Right renal pelvis (tissue), 4 donors: ENCODE measurements around the gene IQGAP3. TPM values are rescaled to one million over a fixed set of nuclear protein-coding genes. Genes with fewer than 3 reads are reported as not detected.

Experiments used
- DNase-seq, 4 donors: peaks; one replicate each; pipeline ENCODE4 v3.0.0-alpha.2; 2013; ENCODE audit warnings: low read depth in 4 of 4, low spot score in 3 of 4, missing footprints in 1 of 4
- polyA plus RNA-seq, 4 donors: library from polyadenylated mRNA; unstranded; fragments of 120-200 nt; gene quantifications; one replicate each; pipeline ENCODE4 v1.2.1, GENCODE V29; 2013; ENCODE audit not compliant: insufficient read length in 4 of 4

The IQGAP3 gene
- polyA plus RNA-seq, 4 donors = 11.2 to 13.2 (median 12.3) TPM

DNA sequence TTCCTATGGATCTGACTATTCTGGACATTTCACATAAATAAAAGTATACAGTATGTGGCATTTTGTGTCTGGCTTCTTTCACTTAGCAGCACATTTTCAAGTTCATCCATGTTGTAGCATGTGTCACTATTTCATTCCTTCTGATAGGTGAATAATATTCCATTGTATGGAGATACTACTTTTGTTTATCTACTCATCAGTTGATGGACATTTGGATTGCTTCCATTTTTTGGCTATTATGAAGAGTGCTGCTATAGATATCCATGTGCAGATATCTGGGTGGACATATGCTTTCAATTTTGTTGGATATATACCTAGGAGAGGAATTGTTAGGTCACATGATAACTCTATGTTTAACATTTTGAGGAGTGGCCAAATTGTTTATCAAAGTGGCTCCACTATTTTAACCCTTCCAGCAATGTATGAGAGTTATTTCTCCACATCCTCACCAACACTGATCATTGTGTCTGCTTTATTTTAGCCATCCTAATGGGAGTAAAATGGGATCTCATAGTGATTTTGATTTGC is 49.9 kb downstream of the IQGAP3 start:
- DNase-seq = no peak

DNA sequence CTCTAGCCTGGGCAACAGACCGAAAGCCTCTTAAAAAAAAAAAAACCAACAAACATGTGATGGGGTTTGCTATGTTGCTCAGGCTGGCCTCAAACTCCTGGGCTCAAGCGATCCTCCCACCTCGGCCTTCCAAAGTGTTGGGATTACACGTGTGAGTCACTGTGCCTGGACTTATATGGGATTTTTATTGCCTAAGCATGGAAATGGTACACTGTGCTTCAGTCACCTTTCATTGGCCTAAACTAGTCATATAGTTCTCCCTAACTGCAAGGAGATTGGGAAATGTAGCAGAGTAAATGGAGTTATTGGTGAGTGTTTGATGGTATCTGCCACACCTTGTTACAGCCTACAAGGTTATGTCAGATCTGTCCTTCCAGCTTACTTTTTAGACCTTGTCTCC is 54.6 kb downstream of the IQGAP3 start:
- no peak for DNase-seq

DNA sequence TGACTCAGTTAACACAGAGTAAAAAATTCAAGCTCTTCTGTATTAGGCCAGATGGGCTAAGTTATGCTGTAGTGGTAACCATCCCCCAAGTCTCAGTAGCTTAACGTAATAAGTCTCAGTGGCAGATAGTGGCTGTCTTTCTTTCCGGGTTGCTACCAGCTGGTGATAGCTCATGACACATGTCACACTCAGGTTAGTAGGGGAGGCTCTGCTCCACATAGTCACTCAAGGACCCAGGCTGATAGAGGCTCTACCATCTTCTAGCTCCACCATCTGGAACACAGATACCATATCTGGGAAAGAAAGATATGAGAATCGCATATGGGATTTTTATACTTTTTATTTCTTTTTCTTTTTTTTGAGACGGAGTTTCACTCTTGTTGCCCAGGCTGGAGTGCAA is 55.5 kb downstream of the IQGAP3 start:
- DNase-seq = no peak

DNA sequence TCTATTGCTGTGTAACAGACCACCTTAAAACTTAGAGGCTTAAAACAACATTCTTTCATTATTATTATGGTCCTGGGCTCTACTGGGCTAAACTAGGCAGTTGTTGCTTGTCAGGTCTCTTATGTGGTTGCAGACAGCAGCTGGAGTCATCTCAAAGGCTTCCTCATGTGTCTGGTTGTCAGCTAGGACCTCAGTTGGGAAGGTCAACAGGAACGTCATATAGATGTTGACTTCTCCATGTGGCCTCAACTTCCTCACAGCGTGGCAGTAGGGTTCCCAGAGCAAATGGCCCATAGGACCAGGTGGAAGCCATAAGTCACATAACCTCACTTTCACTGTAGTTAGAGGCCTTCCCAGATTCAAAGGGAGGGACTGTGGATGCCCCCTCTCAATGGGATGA is 56.4 kb downstream of the IQGAP3 start:
- no peak for DNase-seq

DNA sequence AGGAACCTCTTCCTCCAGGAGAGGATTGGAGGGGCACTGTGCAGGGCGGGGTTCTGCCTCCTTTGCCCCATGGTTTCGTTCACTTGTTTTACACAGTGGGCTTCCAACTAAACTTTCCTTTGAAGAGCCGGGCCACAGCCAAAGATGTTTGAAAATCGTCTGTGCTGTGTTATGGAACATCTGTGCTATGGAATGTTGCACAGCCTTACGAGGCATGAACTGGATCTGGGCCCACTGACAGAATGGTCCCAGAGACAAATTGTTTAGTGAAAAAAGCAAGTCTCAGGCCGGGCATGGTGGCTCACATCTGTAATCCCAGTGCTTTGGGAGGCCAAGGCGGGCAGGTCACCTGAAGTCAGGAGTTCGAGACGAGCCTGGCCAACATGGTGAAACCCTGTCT is 59.2 kb downstream of the IQGAP3 start:
- DNase-seq = no peak

DNA sequence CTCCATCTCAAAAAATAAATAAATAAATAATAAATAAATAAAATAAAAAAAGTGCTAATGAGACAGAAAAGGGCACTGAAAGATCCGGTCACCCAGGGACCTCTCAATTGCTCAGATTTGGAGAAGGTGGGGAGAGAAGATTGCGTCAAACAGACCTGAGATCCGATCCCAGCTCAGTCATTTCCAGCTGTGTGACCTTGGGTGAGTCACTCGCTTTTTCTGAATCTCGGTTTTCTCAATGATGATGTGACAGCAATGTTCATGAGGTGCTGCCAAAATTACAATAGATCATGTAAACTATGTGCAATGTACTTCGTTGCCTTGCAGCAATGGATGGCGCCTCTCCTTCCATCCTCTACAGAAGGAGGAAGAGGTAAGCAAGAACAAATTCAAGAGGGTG is 60.7 kb downstream of the IQGAP3 start:
- DNase-seq = no peak

DNA sequence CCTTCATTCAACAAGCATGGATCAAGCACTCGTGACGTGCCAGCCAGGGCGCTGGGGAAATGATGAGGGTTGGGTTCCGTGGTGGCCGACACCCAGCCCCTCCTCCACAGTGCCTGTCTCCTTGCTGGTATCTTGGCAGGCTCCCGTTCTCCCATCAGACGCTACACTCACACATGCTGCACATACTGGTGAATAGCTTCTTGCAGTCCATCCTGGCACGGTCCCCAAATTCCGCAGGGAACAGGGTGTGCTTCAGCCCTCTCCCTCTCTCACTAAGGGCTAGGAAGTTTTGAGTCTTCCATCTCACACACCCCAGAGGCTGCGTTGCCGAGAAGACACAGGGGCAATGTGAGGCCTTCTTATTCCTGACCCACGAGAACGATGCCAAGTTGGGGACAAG is 61.7 kb downstream of the IQGAP3 start:
- no peak for DNase-seq

DNA sequence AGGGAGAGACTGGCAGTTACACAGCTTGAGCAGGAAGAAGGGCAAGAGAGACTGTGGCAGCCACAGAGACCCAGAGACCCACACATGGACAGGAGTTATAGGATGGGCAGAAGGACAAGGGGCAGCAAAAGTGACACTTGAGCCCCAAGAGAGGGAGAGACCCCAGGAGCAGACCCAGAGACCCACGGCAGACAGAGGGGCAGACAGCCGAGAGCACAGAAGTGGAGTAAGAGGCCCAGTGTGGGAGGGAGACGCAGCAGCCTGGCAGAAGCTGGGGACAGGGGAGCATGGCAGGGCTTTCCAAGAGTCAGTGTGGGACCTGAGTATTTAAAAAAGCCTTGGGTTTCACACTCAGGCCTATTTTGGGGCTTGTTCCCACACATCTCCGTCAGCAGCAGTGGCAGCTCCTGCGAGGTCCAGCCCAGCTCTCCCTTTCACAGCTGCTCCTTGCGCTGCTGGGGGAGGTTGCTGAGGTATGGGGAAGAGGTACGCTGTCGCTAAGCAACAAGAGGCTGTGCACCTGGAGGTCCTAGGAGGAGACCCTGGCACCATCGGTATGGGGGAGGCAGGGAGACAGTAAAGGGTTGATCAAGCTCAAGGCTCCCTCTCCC is 62.8 kb downstream of the IQGAP3 start:
- DNase-seq = no peak

DNA sequence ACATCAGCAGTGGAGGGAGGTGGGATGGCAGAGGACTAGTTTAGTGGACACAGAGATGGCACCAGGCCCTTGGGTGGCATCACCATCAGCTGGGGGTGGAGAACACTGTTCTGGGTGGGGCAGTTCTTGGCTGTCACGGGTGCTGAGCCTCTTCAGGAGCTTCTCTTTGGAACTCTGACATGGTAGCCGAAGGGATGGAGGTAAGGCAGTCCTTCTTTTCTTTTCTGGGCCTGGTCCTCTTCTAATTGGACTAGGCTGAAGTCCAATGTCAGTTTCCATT is 63.5 kb downstream of the IQGAP3 start:
- no peak for DNase-seq

DNA sequence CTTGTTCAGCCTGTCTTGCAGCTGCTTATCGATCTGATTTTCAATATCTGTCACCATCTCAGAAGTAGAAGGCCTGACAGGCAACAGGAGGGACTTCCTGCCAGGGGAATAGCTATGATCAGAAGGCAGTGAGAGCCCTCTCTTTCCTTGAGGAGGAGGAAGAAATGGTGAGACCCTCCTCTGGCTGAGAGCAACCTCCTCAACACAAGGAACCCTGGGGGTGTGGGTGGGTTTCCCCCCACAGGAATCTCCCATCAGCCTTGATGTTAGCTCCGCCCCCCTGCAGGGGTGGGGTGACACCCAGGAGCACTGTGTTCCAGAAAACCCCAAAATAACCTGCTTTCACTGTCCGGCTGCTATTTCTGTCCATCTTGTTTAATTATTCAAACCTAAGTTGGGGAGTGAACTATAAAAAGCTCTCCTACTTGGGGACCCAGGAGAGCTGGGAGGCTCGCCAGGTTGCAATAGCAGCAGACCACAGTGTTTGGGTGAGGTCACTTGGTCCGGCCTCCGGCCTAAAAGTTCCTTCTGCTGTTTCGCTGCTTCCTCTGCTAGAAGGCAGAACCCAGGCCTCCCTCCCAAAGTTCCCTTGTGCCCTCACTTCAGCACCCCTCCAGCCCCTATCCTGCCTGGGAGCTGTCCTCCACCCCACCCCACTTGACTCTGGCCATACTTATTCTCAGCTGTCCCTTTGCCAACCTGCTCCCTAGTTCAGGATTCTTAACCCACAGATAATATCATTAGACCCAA is 64.0 kb downstream of the IQGAP3 start:
- DNase-seq = no peak

DNA sequence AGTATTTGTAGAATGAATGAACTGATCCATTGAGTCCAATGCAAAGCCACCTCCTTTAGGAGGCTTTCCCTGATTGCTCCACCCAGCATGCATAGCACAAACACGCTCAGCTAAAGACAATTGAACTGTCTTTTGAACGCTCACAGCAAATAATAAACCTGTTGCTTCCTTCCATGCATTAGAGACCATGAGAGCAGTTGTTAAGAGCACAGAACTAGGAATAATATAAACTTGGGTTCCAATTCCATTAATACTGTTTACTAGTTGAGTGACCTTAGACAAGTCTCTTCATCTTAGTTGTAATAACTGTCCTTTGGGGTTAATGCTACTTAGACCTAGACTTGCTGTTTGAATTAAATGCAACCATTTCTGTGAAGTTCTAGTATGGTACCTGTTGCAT is 65.9 kb downstream of the IQGAP3 start:
- DNase-seq = no peak

DNA sequence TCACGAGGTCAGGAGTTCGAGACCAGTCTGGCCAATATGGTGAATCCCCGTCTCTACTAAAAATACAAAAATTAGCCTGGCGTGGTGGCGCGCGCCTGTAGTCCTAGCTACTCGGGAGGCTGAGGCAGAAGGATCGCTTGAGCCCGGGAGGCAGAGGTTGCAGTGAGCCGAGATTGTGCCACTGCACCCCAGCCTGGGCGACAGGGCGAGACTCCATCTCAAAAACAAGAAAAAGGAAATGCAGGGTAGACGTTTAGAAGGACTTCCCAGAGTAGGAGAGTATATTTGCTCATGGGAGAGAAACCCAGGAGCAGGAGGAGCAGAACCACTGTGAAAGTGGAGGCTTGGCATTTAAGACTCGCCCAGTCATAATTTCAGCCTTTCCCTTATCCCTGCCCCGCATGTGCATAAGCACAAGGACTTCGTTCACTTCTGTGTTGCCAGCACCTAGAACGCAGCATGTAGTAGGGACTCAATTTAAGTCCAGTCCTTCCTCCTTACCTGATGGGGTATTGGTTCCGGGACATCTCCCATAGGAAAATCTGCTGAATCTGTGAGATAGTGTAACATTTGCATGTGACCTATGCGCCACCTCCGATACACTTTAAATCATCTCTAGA is 66.6 kb downstream of the IQGAP3 start:
- DNase-seq = no peak

DNA sequence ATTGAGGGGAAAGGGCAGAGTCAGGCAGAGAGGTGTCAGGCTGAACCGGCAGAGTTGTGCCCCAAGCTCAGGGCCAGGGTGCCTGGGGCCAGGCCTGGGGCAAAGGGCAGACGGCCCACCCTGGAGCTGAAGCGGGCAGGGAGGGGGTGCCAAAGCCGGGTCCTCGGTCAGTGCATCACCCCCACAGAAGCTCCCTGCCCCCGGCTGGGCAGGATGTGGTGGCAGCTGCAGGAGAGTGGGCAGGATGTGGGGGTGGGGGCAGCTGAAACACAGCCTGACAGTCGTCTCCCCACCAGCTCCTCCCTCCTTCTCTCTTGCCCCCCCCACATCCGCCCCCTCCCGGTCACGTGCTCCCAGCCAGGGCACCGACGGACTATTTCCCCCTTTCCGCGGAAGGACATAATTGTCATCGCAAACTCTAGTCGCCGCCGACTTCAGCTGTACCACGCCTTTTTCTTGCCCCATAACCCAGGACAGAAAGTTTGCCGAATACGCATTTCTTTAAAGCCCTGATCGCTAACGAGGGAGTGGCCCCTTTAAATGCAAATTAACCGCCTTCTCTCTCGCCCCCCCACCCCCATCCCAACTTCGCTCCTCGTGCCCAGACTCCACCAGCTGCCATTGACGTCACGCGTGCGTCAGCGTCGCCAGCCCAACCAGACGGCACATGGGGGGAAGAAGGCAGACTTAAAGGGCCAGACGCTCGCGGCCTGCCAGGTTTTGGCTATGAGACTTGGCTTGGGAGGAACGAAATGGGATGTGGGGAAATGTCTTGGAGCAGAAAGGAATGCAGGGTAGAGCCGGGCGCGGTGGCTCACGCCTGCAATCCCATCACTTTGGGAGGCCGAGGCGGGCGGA is 67.3 kb downstream of the IQGAP3 start:
- peak; percentile 96 to 100 (median 98) for DNase-seq

DNA sequence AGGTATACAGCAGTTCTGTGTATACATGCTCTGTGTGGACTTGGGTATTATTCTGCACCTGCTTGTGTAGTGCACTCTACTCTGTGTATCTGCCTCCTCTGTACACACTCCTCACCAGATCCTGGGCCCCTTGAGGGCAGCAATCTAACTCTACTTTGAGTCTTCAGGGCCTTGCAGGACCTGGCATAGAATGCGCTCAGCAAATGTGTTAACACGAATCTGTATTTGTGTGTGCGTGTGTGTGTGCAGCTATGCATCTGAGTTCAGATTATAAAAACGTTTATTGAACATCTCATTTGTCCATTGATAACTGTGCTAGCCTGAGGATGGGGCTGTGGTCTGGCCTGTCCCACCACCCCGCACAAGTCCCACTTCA is 67.9 kb downstream of the IQGAP3 start:
- no peak for DNase-seq

DNA sequence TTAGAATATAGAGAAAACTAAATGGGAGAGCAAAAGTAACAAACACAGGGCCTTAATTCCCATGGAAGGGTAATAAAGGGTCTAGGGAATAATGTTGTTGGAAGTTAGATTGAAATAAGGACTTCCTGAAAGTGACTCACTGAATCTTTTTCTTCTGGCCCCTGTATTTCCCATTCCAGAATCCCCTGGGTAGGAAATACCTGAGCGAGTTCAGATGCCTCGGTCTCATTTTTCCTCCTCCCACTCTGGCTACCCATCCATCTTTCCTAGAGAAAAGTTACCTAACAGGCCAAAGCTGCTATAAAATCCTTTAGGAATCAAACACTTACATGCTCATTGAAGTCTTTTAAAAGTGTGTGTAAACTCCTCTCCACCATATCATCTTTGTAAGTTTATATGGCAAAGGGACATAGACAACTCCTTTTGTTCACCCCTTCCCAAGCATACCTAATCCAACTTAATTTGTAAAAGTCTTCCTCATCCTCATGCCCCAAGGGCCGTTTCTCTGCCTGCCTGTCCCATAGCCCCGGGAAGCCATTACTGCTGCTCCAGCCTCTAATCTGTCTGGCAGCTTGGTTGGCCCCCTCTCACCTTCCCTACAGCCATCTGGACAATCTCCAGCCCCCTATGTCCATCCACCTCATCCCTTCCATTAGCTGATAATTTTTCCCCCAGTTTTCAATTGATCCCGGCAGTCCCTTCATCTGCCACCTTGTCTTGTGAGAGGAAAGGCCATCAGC is 68.5 kb downstream of the IQGAP3 start:
- no peak for DNase-seq

DNA sequence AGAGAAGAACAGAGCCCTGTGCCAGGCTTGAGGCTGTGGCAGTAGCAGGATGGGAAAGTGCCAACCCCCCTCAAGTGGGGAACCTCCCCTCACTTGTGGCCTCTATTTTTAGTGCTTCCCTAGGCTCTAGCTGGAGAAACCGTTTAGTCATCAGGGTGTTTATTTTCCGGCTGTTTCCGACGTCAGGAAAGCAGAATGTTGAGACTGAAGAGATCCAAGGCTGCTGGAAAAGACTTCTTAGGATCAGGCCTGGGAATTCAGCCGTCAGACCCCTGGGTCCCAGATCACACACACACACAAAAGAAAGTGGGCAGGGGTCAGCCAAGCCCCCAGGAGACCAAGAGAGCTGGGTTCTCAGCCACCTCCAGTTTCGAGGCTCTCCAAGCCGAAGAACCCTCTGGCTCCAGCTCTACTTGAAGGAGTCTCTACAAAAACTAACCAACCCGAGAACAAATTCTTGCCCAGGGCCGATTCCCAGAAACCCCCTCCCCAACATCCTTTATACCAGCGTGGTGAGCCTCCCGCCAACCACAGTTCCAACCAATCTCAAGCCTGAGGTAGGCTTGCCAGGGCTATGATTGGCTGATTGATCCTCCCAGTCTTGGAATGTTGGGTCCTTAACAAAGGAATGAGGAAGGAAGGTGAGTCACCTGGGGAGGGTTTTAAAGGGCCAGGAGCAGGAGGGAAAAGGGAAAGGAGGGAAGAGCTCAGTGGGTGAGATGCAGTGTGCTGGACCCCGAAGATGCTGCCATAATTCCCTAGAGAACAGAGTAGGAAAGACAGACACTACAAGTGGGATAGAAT is 69.3 kb downstream of the IQGAP3 start:
- DNase-seq = no peak

DNA sequence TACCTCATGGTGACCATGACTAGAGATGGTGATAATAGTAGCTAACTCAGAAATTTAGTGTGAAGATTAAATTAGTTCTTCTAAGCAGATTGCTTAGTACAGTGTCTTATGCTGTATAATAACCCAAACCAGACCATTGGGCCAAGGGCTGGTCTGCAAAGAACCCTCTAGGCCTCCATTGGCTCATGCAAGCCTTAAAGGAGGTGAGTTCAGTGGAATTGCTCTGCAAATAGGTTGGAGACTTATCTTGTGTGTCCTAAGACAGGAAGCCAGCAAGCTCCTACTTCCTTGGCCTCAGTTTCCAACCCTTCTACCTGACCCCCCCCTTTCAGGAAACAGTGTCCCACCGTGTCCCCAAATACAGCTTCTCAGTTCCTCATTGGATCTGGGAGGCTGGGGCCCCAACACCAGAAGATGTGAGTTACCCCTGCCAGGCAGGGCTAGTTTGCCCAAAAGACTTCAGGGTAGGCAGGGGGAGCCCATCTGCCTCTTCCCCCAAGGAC is 69.9 kb downstream of the IQGAP3 start:
- DNase-seq = no peak

DNA sequence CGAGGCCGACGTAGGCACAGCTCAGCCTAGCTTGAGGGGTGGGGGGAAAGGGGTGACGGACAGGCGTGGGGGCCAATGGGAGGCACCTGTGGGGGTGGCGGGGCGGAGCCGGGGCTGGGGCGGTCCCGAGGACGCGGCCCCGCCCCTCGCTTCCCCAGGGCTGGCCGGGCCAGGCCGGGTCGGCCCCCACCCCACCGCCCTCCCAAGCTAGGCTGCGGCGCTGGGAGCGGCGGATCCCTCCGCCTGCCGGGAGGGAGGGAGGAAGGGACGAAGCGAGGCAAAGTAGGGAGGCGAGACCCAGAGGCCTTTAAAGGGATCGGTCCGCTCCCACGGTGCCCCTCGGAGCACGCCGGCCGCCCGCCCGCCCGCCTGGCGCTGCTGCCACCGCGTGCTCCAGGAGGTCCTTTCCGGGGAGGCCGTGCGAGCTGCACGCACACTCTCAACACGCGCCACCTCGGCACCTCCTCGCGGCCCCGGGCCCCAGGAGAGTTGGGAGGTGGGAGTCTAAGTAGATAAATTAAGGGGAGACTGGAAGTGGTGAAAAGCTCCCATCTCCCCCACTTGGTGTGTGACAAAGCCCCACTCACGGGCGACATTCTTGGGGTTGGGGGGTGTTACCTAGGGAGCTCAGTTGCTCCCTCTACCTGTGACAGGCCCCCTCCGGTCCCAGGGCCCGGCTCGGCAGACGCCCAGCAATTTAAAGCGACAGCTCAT is 71.4 kb downstream of the IQGAP3 start:
- peak; percentile 89 to 91 (median 90) for DNase-seq

DNA sequence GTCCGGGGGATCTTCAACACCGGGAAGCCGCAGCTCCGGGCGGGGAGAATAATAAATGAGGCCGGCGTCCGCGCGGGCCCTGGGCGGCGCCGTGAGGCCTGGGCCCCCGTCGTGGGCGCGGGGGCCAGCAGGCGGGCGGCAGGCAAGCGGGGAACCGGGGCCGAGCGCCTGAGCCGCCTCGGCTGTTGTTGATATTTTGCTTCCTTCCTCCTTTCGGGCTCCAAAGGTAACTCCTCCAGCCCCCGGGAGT is 71.9 kb downstream of the IQGAP3 start, which contains the start of gene MEF2D:
MEF2D (minus strand) TSS at position 233 of the 250 bp plus-strand sequence. CDS start 17,483 bp downstream, outside the sequence.
- DNase-seq = no peak
